ENCODE measurements around the gene DDA1.
A peak's percentile ranks its signal among the peaks of the same experiment; 100 is the strongest.

The DDA1 gene

GRCh38 chr19:17321655-17322489 lies 12.5 kb downstream of the DDA1 start:
- H3K9me3 ChIP-seq (ENCODE audit: control insufficient read depth, insufficient read depth, low read depth, low read length): no peaks in the 10 kb centered on the region
- CTCF ChIA-PET: interaction anchor here (0.6 to 0.7 kb wide), 2 partner anchors 21 to 55 kb away, joined by 3 to 6 read pairs; no protein-coding TSS in a partner anchor
- H3K4me1 ChIP-seq (ENCODE audit: control insufficient read depth, insufficient read depth, low read length): no peaks in the 10 kb centered on the region
- TF ChIP-seq GLIS2 (tag by site-specific recombination; IDR thresholded peaks at IDR 0.05) (peak; percentile 47), ZNF664 (tag by site-specific recombination; IDR thresholded peaks at IDR 0.05) (no peak)
- H3K27ac ChIP-seq (ENCODE audit: extremely low read depth, low read depth, low read length): no peak overlapping the region
- no peak overlapping the region for H3K4me3 ChIP-seq (ENCODE audit: low read depth, low read length)
- POLR2A ChIA-PET: interaction anchor here (0.7 to 2.2 kb wide), 3 partner anchors 8 to 12 kb away, joined by 3 to 8 read pairs (median 5); partner anchors contain the start of gene DDA1
- H3K36me3 ChIP-seq (ENCODE audit: control insufficient read depth in 2 of 2, insufficient read depth in 1 of 2, low read length in 2 of 2): peaks cover 0 to 38% of the 10 kb centered on the region in 2 experiments; a peak in 2 of 3 replicates

- TF ChIP-seq KLF8 (tag by site-specific recombination; IDR thresholded peaks at IDR 0.05) (no peak), ZNF23 (tag by site-specific recombination; IDR thresholded peaks at IDR 0.05; ENCODE audit: borderline replicate concordance) (no peak), ZNF366 (tag by site-specific recombination; conservative IDR thresholded peaks at IDR 0.05) (no peak), ZNF266 (tag by site-specific recombination; IDR thresholded peaks at IDR 0.05; ENCODE audit: low read depth) (no peak), HOXD13 (CRISPR knock-in tag; IDR thresholded peaks at IDR 0.05; ENCODE audit: borderline replicate concordance) (no peak), PRDM6 (tag by site-specific recombination; IDR thresholded peaks at IDR 0.05) (no peak), YY1 (tag by site-specific recombination; IDR thresholded peaks at IDR 0.05) (no peak)
- TF ChIP-seq, protein P1, sequence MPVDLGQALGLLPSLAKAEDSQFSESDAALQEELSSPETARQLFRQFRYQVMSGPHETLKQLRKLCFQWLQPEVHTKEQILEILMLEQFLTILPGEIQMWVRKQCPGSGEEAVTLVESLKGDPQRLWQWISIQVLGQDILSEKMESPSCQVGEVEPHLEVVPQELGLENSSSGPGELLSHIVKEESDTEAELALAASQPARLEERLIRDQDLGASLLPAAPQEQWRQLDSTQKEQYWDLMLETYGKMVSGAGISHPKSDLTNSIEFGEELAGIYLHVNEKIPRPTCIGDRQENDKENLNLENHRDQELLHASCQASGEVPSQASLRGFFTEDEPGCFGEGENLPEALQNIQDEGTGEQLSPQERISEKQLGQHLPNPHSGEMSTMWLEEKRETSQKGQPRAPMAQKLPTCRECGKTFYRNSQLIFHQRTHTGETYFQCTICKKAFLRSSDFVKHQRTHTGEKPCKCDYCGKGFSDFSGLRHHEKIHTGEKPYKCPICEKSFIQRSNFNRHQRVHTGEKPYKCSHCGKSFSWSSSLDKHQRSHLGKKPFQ (tag by site-specific recombination; IDR thresholded peaks at IDR 0.05): no peak
- POLR2A ChIA-PET: interaction anchor here (0.7 to 1.6 kb wide), 2 partner anchors 10 to 11 kb away, joined by 3 to 4 read pairs; no protein-coding TSS in a partner anchor
Measured at GRCh38 chr19:17322854-17323253, 13.5 kb downstream of the DDA1 start.

GRCh38 chr19:17323300-17323963 lies 14.1 kb downstream of the DDA1 start:
- no peak for TF ChIP-seq ZNF157 (tag by site-specific recombination; IDR thresholded peaks at IDR 0.05)
- 0 out of 2 replicates have a peak, but pooled peaks have one; percentile 17 for TF ChIP-seq PATZ1 (tag by site-specific recombination; IDR thresholded peaks at IDR 0.05)
- TF ChIP-seq ZNF426 (tag by site-specific recombination; IDR thresholded peaks at IDR 0.05): no peak
- no peak for TF ChIP-seq ZNF114 (tag by site-specific recombination; IDR thresholded peaks at IDR 0.05)
- ChIA-PET POLR2A (interaction anchor here (1.6 to 2.2 kb wide), 2 partner anchors 10 to 14 kb away, joined by 4 to 12 read pairs; partner anchors contain the start of gene DDA1), CTCF (no interaction called here)
- Histone ChIP-seq H3K9me3 (ENCODE audit: control insufficient read depth, insufficient read depth, low read depth, low read length) (no peaks in the 10 kb centered on the region), H3K4me3 (ENCODE audit: low read depth, low read length) (no peak overlapping the region), H3K36me3 (ENCODE audit: control insufficient read depth in 2 of 2, insufficient read depth in 1 of 2, low read length in 2 of 2) (peaks cover 0 to 41% of the 10 kb centered on the region in 2 experiments; a peak in 2 of 3 replicates), H3K4me1 (ENCODE audit: control insufficient read depth, insufficient read depth, low read length) (no peaks in the 10 kb centered on the region), H3K27ac (ENCODE audit: extremely low read depth, low read depth, low read length) (no peak overlapping the region)

More at GRCh38 chr19:17322854-17323253, 13.5 kb downstream of the DDA1 start:
- CTCF ChIA-PET: no interaction called here
- Histone ChIP-seq H3K4me3 (ENCODE audit: low read depth, low read length) (no peak overlapping the region), H3K4me1 (ENCODE audit: control insufficient read depth, insufficient read depth, low read length) (no peaks in the 10 kb centered on the region), H3K9me3 (ENCODE audit: control insufficient read depth, insufficient read depth, low read depth, low read length) (no peaks in the 10 kb centered on the region), H3K27ac (ENCODE audit: extremely low read depth, low read depth, low read length) (no peak overlapping the region), H3K36me3 (ENCODE audit: control insufficient read depth in 2 of 2, insufficient read depth in 1 of 2, low read length in 2 of 2) (peaks cover 0 to 41% of the 10 kb centered on the region in 2 experiments; a peak in 2 of 3 replicates)

Measured in HEK293 (cell line).